ENCODE data around the gene CCNB1IP1. TPM values are rescaled to one million over a fixed set of nuclear protein-coding genes. Genes with fewer than 3 reads are reported as not detected.

The CCNB1IP1 gene
- total and polyA plus RNA-seq, 11 donors, result 24.5 to 99.1 (median 55.0) TPM

Other genes starting within 250 kb of the CCNB1IP1 start
- gene OR4K17, start 222.5 kb downstream of the CCNB1IP1 start, total RNA-seq, result not detected
- not detected for gene OR4K17, start 222.5 kb downstream of the CCNB1IP1 start, polyA plus RNA-seq
- not detected for gene OR4N5, start 194.5 kb downstream of the CCNB1IP1 start, total RNA-seq
- gene OR4N5, start 194.5 kb downstream of the CCNB1IP1 start, polyA plus RNA-seq, result not detected
- not detected for gene OR11G2, start 142.4 kb downstream of the CCNB1IP1 start, total RNA-seq
- not detected for gene OR11G2, start 142.4 kb downstream of the CCNB1IP1 start, polyA plus RNA-seq
- gene OR11H6, start 109.6 kb downstream of the CCNB1IP1 start, total RNA-seq, result not detected
- gene OR11H6, start 109.6 kb downstream of the CCNB1IP1 start, polyA plus RNA-seq, result not detected
- not detected for gene OR11H7, start 104.3 kb downstream of the CCNB1IP1 start, total RNA-seq
- not detected for gene OR11H7, start 104.3 kb downstream of the CCNB1IP1 start, polyA plus RNA-seq
- gene OR11H4, start 94.0 kb downstream of the CCNB1IP1 start, total RNA-seq, result not detected
- gene OR11H4, start 94.0 kb downstream of the CCNB1IP1 start, polyA plus RNA-seq, result not detected
- gene TTC5, start 27.3 kb downstream of the CCNB1IP1 start, total RNA-seq, result 10 to 100 TPM in 4 of 9 donors, 1 to 10 TPM in 5; 6.1 to 17.0 (median 9.3) TPM
- gene TTC5, start 27.3 kb downstream of the CCNB1IP1 start, polyA plus RNA-seq, result 1 to 10 TPM; 3.2 to 7.4 TPM
- gene PARP2, start 10.4 kb upstream of the CCNB1IP1 start, total RNA-seq, result 10 to 100 TPM in 7 of 9 donors, 1 to 10 TPM in 2; 6.8 to 20.0 (median 16.2) TPM
- 10 to 100 TPM; 10.1 to 21.1 TPM for gene PARP2, start 10.4 kb upstream of the CCNB1IP1 start, polyA plus RNA-seq
- 10 to 100 TPM in 4 of 9 donors, 1 to 10 TPM in 5; 4.1 to 31.3 (median 9.8) TPM for gene TEP1, start 80.2 kb upstream of the CCNB1IP1 start, total RNA-seq
- gene TEP1, start 80.2 kb upstream of the CCNB1IP1 start, polyA plus RNA-seq, result 1 to 10 TPM; 7.4 to 9.0 TPM
- gene KLHL33, start 102.9 kb upstream of the CCNB1IP1 start, total RNA-seq, result under 1 TPM; 0.07 to 1.00 (median 0.58) TPM
- gene KLHL33, start 102.9 kb upstream of the CCNB1IP1 start, polyA plus RNA-seq, result under 1 TPM; 0.25 to 0.61 TPM
- 10 to 100 TPM; 16.1 to 40.9 (median 18.5) TPM for gene OSGEP, start 121.5 kb upstream of the CCNB1IP1 start, total RNA-seq
- 10 to 100 TPM; 21.6 to 30.0 TPM for gene OSGEP, start 121.5 kb upstream of the CCNB1IP1 start, polyA plus RNA-seq
- gene APEX1, start 121.9 kb upstream of the CCNB1IP1 start, total RNA-seq, result 10 to 100 TPM; 60.4 to 92.6 (median 76.4) TPM
- 100 to 1,000 TPM in 1 of 2 donors, 10 to 100 TPM in 1; 47.9 to 109 TPM for gene APEX1, start 121.9 kb upstream of the CCNB1IP1 start, polyA plus RNA-seq
- gene PIP4P1, start 128.2 kb upstream of the CCNB1IP1 start, total RNA-seq, result 10 to 100 TPM; 12.3 to 25.3 (median 18.0) TPM
- 10 to 100 TPM; 13.9 to 39.8 TPM for gene PIP4P1, start 128.2 kb upstream of the CCNB1IP1 start, polyA plus RNA-seq
- 10 to 100 TPM in 6 of 9 donors, 1 to 10 TPM in 3; 4.2 to 38.5 (median 10.5) TPM for gene PNP, start 136.1 kb upstream of the CCNB1IP1 start, total RNA-seq
- 10 to 100 TPM in 1 of 2 donors, 1 to 10 TPM in 1; 5.9 to 29.8 TPM for gene PNP, start 136.1 kb upstream of the CCNB1IP1 start, polyA plus RNA-seq
- gene RNASE10, start 172.3 kb upstream of the CCNB1IP1 start, total RNA-seq, result under 1 TPM in 5 of 9 donors, not detected in 4; 0.21 to 0.34 (median 0.27) TPM
- gene RNASE10, start 172.3 kb upstream of the CCNB1IP1 start, polyA plus RNA-seq, result not detected
- not detected for gene RNASE9, start 227.8 kb upstream of the CCNB1IP1 start, total RNA-seq
- not detected for gene RNASE9, start 227.8 kb upstream of the CCNB1IP1 start, polyA plus RNA-seq